Type B pancreatic cell (in vitro differentiated cells): Measurements from ENCODE around the gene IFI44. TPM values are rescaled to one million over a fixed set of nuclear protein-coding genes. Genes with fewer than 3 reads are reported as not detected.
A peak's percentile ranks its signal among the peaks of the same experiment; 100 is the strongest.

Experiments
- DNase-seq: peaks from one replicate; pipeline ENCODE4 v3.0.0; 2021; ENCODE audit warnings: mixed read lengths; ENCODE audit not compliant: unreplicated experiment; ENCODE audit errors: extremely low spot score
- H3K27ac Mint-ChIP-seq: 2 replicates; pipeline ENCODE4 v1.8.0; 2021; ENCODE audit warnings: mild to moderate bottlenecking, mixed read lengths
- H3K27me3 Mint-ChIP-seq: 2 replicates; pipeline ENCODE4 v1.8.0; 2021; ENCODE audit warnings: mixed read lengths
- H3K36me3 Mint-ChIP-seq: 2 replicates; pipeline ENCODE4 v1.8.0; 2021; ENCODE audit warnings: mixed read lengths
- H3K4me1 Mint-ChIP-seq: one replicate; pipeline ENCODE4 v1.8.0; 2021; ENCODE audit warnings: mixed read lengths; ENCODE audit not compliant: unreplicated experiment
- H3K4me3 Mint-ChIP-seq: 2 replicates; pipeline ENCODE4 v1.8.0; 2021; ENCODE audit warnings: mild to moderate bottlenecking, mixed read lengths
- H3K9me3 Mint-ChIP-seq: 2 replicates; pipeline ENCODE4 v1.8.0; 2021; ENCODE audit warnings: mixed read lengths
- CTCF ChIP-seq: fragments of 200-600 bp; sonication (generic); conservative IDR thresholded peaks from 2 replicates; pipeline ENCODE4 v1.5.0; 2021; ENCODE audit warnings: antibody characterized with exemption, mild to moderate bottlenecking
- total RNA-seq: library from RNA; stranded (reverse); gene quantifications from 2 replicates; pipeline ENCODE4 v1.2.1, GENCODE V29; 2021; ENCODE audit warnings: low replicate concordance

Gene IFI44
- total RNA-seq, 1 donor from 2014 or later: 4.8 TPM

- Mint-ChIP-seq H3K27me3 (no peaks in the 10 kb centered on the region), H3K4me1 (peaks cover 25% of the 10 kb centered on the region), H3K9me3 (no peaks in the 10 kb centered on the region), H3K4me3 (peak within 1 kb of the TSS; percentile 70), H3K27ac (peak within 1 kb of the TSS; percentile 50), H3K36me3 (no peaks in the 10 kb centered on the region)
- DNase-seq: peak; percentile 64
- TF ChIP-seq CTCF: no peak
These were observed 29.6 kb upstream of the IFI44 start, which contains the start of gene IFI44L for GRCh38 chr1:78619803-78620579. Gene IFI44L (plus strand): TSS chr1:78620448. CDS start chr1:78627916, 7,468 bp downstream.

- Mint-ChIP-seq H3K4me3 (peak overlapping the region; percentile 70), H3K9me3 (no peaks in the 10 kb centered on the region), H3K4me1 (peaks cover 25% of the 10 kb centered on the region), H3K36me3 (no peaks in the 10 kb centered on the region), H3K27me3 (no peaks in the 10 kb centered on the region), H3K27ac (peak overlapping the region; percentile 50)
- no peak for DNase-seq
- no peak for TF ChIP-seq CTCF
These were observed 29.0 kb upstream of the IFI44 start for GRCh38 chr1:78620666-78621065.

GRCh38 chr1:78622548-78622947 is 27.1 kb upstream of the IFI44 start:
- no peaks in the 10 kb centered on the region for H3K36me3 Mint-ChIP-seq
- H3K27ac Mint-ChIP-seq: no peak overlapping the region
- H3K27me3 Mint-ChIP-seq: no peaks in the 10 kb centered on the region
- DNase-seq: no peak
- H3K9me3 Mint-ChIP-seq: no peaks in the 10 kb centered on the region
- H3K4me1 Mint-ChIP-seq: peaks cover 24% of the 10 kb centered on the region
- H3K4me3 Mint-ChIP-seq: peak overlapping the region; percentile 32
- no peak for TF ChIP-seq CTCF

- TF ChIP-seq CTCF: no peak
- no peaks in the 10 kb centered on the region for H3K9me3 Mint-ChIP-seq
- no peaks in the 10 kb centered on the region for H3K36me3 Mint-ChIP-seq
- no peak overlapping the region for H3K27ac Mint-ChIP-seq
- no peak overlapping the region for H3K4me3 Mint-ChIP-seq
- no peak for DNase-seq
- H3K4me1 Mint-ChIP-seq: peaks cover 19% of the 10 kb centered on the region
- no peaks in the 10 kb centered on the region for H3K27me3 Mint-ChIP-seq
These were observed 25.6 kb upstream of the IFI44 start for GRCh38 chr1:78624035-78624434.

GRCh38 chr1:78627321-78627720 is 22.3 kb upstream of the IFI44 start:
- Mint-ChIP-seq H3K4me1 (no peaks in the 10 kb centered on the region), H3K36me3 (no peaks in the 10 kb centered on the region), H3K27me3 (no peaks in the 10 kb centered on the region), H3K4me3 (no peak overlapping the region), H3K27ac (no peak overlapping the region), H3K9me3 (no peaks in the 10 kb centered on the region)
- no peak for TF ChIP-seq CTCF
- no peak for DNase-seq
